Measurements from ENCODE around the gene LMNA.

- TF ChIP-seq EZH2 (IDR thresholded peaks at IDR 0.05; ENCODE audit: borderline replicate concordance, insufficient read depth, low read depth, low read length, poor library complexity, severe bottlenecking): no peak
- TF ChIP-seq, protein P1, sequence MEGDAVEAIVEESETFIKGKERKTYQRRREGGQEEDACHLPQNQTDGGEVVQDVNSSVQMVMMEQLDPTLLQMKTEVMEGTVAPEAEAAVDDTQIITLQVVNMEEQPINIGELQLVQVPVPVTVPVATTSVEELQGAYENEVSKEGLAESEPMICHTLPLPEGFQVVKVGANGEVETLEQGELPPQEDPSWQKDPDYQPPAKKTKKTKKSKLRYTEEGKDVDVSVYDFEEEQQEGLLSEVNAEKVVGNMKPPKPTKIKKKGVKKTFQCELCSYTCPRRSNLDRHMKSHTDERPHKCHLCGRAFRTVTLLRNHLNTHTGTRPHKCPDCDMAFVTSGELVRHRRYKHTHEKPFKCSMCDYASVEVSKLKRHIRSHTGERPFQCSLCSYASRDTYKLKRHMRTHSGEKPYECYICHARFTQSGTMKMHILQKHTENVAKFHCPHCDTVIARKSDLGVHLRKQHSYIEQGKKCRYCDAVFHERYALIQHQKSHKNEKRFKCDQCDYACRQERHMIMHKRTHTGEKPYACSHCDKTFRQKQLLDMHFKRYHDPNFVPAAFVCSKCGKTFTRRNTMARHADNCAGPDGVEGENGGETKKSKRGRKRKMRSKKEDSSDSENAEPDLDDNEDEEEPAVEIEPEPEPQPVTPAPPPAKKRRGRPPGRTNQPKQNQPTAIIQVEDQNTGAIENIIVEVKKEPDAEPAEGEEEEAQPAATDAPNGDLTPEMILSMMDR (IDR thresholded peaks at IDR 0.05): no peak
Measured at GRCh38 chr1:156075775-156076204, 38.7 kb upstream of the LMNA start.
